Breast epithelium (tissue), 4 donors: ENCODE results near the gene MANEA. TPM values are rescaled to one million over a fixed set of nuclear protein-coding genes. Genes with fewer than 3 reads are reported as not detected.
"Not testable (repeated sequence)": the region's sequence is repeated elsewhere in the genome, so short reads cannot be mapped to it uniquely, and the experiment has no call there.

Source experiments
- DNase-seq, 2 donors: peaks; one replicate each; pipeline ENCODE4 v3.0.0-alpha.2; 2019; ENCODE audit warnings: low spot score in 2 of 2
- H3K27ac ChIP-seq, 2 donors: fragments of 200-600 bp; sonication (generic) in 1 of 2; one replicate each; pipeline ENCODE4 v1.5.1; 2016 to 2019; ENCODE audit warnings: mild to moderate bottlenecking in 1 of 2
- H3K27me3 ChIP-seq, 2 donors: fragments of 200-600 bp; sonication (generic) in 1 of 2; one replicate each; pipeline versions ENCODE4 v1.5.1 to v1.6.0; 2017 to 2019; ENCODE audit warnings: control low read depth in 1 of 2, mild to moderate bottlenecking in 1 of 2
- H3K36me3 ChIP-seq: fragments of 200-600 bp; one replicate; pipeline ENCODE4 v1.5.1; 2019
- H3K4me1 ChIP-seq, 2 donors: fragments of 200-600 bp; sonication (generic); one replicate each; pipeline ENCODE4 v1.5.1; 2016 to 2019; ENCODE audit warnings: control low read depth in 1 of 2
- H3K4me3 ChIP-seq, 3 donors: fragments of 200-600 bp; sonication (generic); 1 replicate in 2 of 3; 2 replicates in 1 of 3; pipeline ENCODE4 v1.5.1; 2016 to 2019; ENCODE audit warnings: mild to moderate bottlenecking in 3 of 3, moderate library complexity in 2 of 3
- H3K9me3 ChIP-seq, 2 donors: fragments of 200-600 bp; sonication (generic) in 1 of 2; one replicate each; pipeline ENCODE4 v1.5.1; 2016 to 2019; ENCODE audit warnings: control low read depth in 1 of 2
- POLR2A ChIP-seq: fragments of 450-650 bp; IDR thresholded peaks from one replicate; pipeline ENCODE4 v1.6.1; 2016; ENCODE audit warnings: antibody characterized with exemption, mild to moderate bottlenecking, moderate library complexity
- POLR2AphosphoS5 ChIP-seq, 3 donors: sonication (generic); formaldehyde crosslinking; IDR thresholded peaks; one replicate each; pipeline ENCODE4 v1.6.1; 2017; ENCODE audit warnings: antibody characterized with exemption in 3 of 3
- intact Hi-C: fragments of 100-400 bp; cut with DNase I; formaldehyde crosslinking; loops from one replicate; pipeline ENCODE4 v1.15.1; 2023; ENCODE audit warnings: low total_unique reads
- total RNA-seq, 3 donors: library from RNA; depleted of rRNA; stranded (reverse); fragments of >200 nt; gene quantifications; one replicate each; pipeline ENCODE4 v1.1.0, GENCODE V29; 2016
- TF ChIP-seq, protein P1 (sequence below), 3 donors: fragments of 450-650 bp; IDR thresholded peaks; one replicate each; pipeline ENCODE4 v1.5.1; 2016 to 2017; ENCODE audit warnings: antibody characterized with exemption in 3 of 3, mild to moderate bottlenecking in 3 of 3, moderate library complexity in 3 of 3

The MANEA gene
- total RNA-seq, 3 donors from 2014 or later: 12.1 to 21.8 (median 14.7) TPM

DNA sequence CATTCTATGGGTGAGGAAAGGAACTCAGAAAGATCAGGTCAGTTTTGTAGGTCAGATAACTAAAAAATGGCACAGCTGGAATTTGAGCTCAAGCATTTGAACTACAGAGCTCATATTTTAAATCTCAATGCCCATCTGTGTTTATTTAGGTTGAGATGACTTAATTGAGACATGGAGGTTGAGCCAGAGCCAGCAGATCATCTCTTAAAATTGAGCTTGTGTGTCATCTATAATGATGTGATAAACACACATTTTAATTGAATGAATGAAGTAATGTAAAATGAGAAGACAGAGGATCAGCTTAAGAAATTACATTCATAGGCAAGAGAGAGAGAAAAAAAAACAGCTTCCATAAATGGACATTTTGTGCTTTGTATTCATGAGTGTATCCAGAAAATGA, 3.7 kb downstream of the MANEA start:
- intact Hi-C loops: no loop called here

DNA sequence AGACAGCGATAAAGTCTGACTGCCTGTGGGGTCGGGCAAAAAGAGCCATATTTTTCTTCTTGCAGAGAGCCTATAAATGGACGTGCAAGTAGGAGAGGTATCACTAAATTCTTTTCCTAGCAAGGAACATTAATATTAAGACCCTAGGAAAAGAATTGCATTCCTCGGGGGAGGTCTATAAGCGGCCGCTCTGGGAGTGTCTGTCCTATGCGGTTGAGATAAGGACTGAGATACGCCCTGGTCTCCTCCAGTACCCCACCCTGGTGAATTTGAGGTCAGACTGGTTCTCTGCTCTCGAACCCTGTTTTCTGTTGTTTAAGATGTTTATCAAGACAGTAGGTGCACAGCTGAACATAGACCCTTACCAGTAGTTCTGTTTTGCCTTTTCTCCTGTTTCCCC, 6.9 kb downstream of the MANEA start:
- peaks cover 4 to 22% of the 10 kb centered on the region in 2 donors for H3K9me3 ChIP-seq
- H3K27me3 ChIP-seq, H3K4me3 ChIP-seq, DNase-seq, intact Hi-C loops, H3K36me3 ChIP-seq, H3K4me1 ChIP-seq, H3K27ac ChIP-seq: not testable (repeated sequence)

More for the DNA sequence above, 3.7 kb downstream of the MANEA start:
- no peak overlapping the region for H3K4me3 ChIP-seq
- DNase-seq: no peak
- TF ChIP-seq, protein P1, sequence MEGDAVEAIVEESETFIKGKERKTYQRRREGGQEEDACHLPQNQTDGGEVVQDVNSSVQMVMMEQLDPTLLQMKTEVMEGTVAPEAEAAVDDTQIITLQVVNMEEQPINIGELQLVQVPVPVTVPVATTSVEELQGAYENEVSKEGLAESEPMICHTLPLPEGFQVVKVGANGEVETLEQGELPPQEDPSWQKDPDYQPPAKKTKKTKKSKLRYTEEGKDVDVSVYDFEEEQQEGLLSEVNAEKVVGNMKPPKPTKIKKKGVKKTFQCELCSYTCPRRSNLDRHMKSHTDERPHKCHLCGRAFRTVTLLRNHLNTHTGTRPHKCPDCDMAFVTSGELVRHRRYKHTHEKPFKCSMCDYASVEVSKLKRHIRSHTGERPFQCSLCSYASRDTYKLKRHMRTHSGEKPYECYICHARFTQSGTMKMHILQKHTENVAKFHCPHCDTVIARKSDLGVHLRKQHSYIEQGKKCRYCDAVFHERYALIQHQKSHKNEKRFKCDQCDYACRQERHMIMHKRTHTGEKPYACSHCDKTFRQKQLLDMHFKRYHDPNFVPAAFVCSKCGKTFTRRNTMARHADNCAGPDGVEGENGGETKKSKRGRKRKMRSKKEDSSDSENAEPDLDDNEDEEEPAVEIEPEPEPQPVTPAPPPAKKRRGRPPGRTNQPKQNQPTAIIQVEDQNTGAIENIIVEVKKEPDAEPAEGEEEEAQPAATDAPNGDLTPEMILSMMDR (IDR thresholded peaks at IDR 0.05): no peak
- TF ChIP-seq POLR2AphosphoS5 (IDR thresholded peaks at IDR 0.05) (no peak), POLR2A (no peak)
- peaks cover 4 to 22% of the 10 kb centered on the region in 2 donors for H3K9me3 ChIP-seq
- H3K27me3 ChIP-seq: no peaks in the 10 kb centered on the region
- H3K4me1 ChIP-seq: peaks cover 0 to 6% of the 10 kb centered on the region in 2 donors
- no peaks in the 10 kb centered on the region for H3K36me3 ChIP-seq
- no peak overlapping the region for H3K27ac ChIP-seq

DNA sequence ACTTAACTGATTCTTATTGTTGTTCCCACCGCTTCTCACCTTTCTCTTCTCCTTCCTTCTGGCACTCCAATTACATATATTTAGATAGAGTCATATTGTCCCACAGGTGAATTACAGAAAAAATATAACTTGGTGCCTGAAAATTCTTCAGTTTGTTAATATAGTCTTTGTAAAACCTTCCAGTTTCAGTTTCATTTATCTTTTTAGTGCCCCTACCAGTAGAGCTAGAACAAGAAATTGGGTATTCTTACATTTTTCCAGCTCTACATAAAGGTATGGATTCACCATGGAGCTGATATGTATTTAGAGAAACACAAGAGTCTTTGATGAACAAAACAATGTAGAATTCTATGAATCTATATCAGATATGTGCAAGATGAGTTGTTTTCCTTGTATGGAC, 10.7 kb downstream of the MANEA start:
- Histone ChIP-seq H3K36me3 (no peaks in the 10 kb centered on the region), H3K9me3 (peaks cover 4 to 22% of the 10 kb centered on the region in 2 donors), H3K27ac (no peak overlapping the region), H3K4me3 (no peak overlapping the region), H3K4me1 (no peaks in the 10 kb centered on the region), H3K27me3 (no peaks in the 10 kb centered on the region)
- intact Hi-C loops: no loop called here
- TF ChIP-seq POLR2A (no peak), POLR2AphosphoS5 (IDR thresholded peaks at IDR 0.05) (no peak)
- TF ChIP-seq, protein P1 (IDR thresholded peaks at IDR 0.05): no peak
- no peak for DNase-seq

DNA sequence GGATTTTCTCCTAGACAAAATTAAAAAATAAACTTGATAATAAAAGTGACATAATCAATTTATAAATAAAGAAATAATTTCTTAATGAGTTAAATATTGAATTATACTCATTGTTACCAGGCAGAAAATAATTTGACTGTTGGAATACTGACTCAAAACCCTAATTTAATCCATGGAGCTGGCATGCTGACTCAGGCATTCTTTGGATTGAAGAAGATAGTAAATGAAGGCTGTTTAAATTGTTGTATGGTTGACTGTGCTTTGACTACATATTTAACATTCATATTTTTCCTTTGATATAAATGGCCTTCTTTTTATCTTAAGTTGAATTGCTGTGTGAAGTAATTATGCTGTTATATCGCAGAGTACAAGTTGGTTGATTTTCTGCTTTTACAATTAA, 11.7 kb downstream of the MANEA start:
- intact Hi-C loops: no loop called here
- Histone ChIP-seq H3K9me3 (peaks cover 4 to 15% of the 10 kb centered on the region in 2 donors), H3K27me3 (no peaks in the 10 kb centered on the region), H3K4me3 (no peak overlapping the region), H3K4me1 (no peaks in the 10 kb centered on the region), H3K27ac (no peak overlapping the region), H3K36me3 (no peaks in the 10 kb centered on the region)
- TF ChIP-seq, protein P1 (IDR thresholded peaks at IDR 0.05): no peak
- no peak for TF ChIP-seq POLR2A
- TF ChIP-seq POLR2AphosphoS5 (IDR thresholded peaks at IDR 0.05): no peak
- no peak for DNase-seq

DNA sequence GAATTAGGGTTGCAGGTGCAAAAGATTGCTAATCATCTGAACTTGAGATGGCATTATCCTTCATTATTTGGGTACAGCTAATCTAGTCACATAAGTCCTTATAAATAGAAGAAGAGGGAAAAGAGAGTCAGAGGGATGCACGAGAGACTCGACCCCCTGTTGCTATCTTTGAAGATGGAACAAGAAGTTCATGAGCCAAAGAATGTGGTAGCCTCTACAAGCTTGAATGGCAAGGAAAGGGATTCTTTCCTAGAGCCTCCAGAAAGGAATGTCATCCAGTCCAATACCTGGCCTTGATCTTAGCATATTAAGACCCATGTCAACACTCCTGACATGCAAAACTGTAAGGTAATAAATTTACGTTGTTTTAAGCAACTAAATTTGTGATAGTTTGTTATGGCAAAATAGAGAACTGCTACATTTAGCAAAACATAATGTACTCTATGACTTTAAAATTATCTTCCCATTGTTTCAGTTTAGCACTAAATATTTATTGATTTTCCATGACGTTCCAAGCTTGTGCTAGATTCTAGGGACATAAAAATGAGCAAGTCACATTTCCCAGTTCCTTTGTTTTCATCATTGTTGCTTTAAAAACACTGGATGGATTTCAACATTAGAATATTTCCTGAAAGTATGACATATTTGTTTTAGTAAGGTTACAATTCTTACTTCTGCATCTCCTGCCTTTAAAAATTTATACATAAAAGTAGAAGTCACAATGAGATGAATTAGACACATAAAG, 12.7 kb downstream of the MANEA start:
- no peaks in the 10 kb centered on the region for H3K36me3 ChIP-seq
- no peak overlapping the region for H3K4me3 ChIP-seq
- DNase-seq: no peak
- peaks cover 0 to 6% of the 10 kb centered on the region in 2 donors for H3K9me3 ChIP-seq
- no peaks in the 10 kb centered on the region for H3K4me1 ChIP-seq
- intact Hi-C loops: no loop called here
- no peak overlapping the region for H3K27ac ChIP-seq
- TF ChIP-seq POLR2A (no peak), POLR2AphosphoS5 (IDR thresholded peaks at IDR 0.05) (no peak)
- TF ChIP-seq, protein P1 (IDR thresholded peaks at IDR 0.05): no peak
- no peaks in the 10 kb centered on the region for H3K27me3 ChIP-seq
